ENCODE results near the gene CNTN4.

Gene CNTN4

GRCh38 chr3:2684046-2684445 is 585.4 kb downstream of the CNTN4 start:
- Histone ChIP-seq H3K4me2 (no peak overlapping the region), H3K4me1 (ENCODE audit: low read depth, poor library complexity, severe bottlenecking) (no peaks in the 10 kb centered on the region), H3K36me3 (ENCODE audit: insufficient read depth) (no peaks in the 10 kb centered on the region), H4K20me1 (ENCODE audit: insufficient read depth) (no peaks in the 10 kb centered on the region), H3K4me3 (IDR thresholded peaks at IDR 0.05; ENCODE audit: insufficient read depth, low read depth, low read length) (no peak overlapping the region), H2AFZ (ENCODE audit: low read depth) (no peak overlapping the region), H3K27me3 (ENCODE audit: insufficient read depth, low read depth) (no peaks in the 10 kb centered on the region), H3K27ac (no peak overlapping the region), H3K9ac (no peak overlapping the region), H3K79me2 (ENCODE audit: insufficient read depth, low read depth) (no peaks in the 10 kb centered on the region)
- TF ChIP-seq CTCF (conservative IDR thresholded peaks at IDR 0.05; ENCODE audit: low read depth, low read length): no peak

- H3K4me2 ChIP-seq: no peak overlapping the region
- H3K36me3 ChIP-seq (ENCODE audit: insufficient read depth): no peaks in the 10 kb centered on the region
- H3K79me2 ChIP-seq (ENCODE audit: insufficient read depth, low read depth): no peaks in the 10 kb centered on the region
- no peak for TF ChIP-seq CTCF (conservative IDR thresholded peaks at IDR 0.05; ENCODE audit: low read depth, low read length)
- H4K20me1 ChIP-seq (ENCODE audit: insufficient read depth): no peaks in the 10 kb centered on the region
- H3K27me3 ChIP-seq (ENCODE audit: insufficient read depth, low read depth): no peaks in the 10 kb centered on the region
- no peak overlapping the region for H3K4me3 ChIP-seq (IDR thresholded peaks at IDR 0.05; ENCODE audit: insufficient read depth, low read depth, low read length)
- no peak overlapping the region for H2AFZ ChIP-seq (ENCODE audit: low read depth)
- no peak overlapping the region for H3K9ac ChIP-seq
- H3K27ac ChIP-seq: no peak overlapping the region
- H3K4me1 ChIP-seq (ENCODE audit: low read depth, poor library complexity, severe bottlenecking): no peaks in the 10 kb centered on the region
Observed at GRCh38 chr3:2686816-2687502, 588.3 kb downstream of the CNTN4 start.

GRCh38 chr3:2697589-2697988 is 598.9 kb downstream of the CNTN4 start:
- no peaks in the 10 kb centered on the region for H3K36me3 ChIP-seq (ENCODE audit: insufficient read depth)
- no peak overlapping the region for H3K4me2 ChIP-seq
- no peak overlapping the region for H3K4me3 ChIP-seq (IDR thresholded peaks at IDR 0.05; ENCODE audit: insufficient read depth, low read depth, low read length)
- H2AFZ ChIP-seq (ENCODE audit: low read depth): no peak overlapping the region
- H3K4me1 ChIP-seq (ENCODE audit: low read depth, poor library complexity, severe bottlenecking): no peaks in the 10 kb centered on the region
- no peak for TF ChIP-seq CTCF (conservative IDR thresholded peaks at IDR 0.05; ENCODE audit: low read depth, low read length)
- no peak overlapping the region for H3K27ac ChIP-seq
- no peaks in the 10 kb centered on the region for H4K20me1 ChIP-seq (ENCODE audit: insufficient read depth)
- H3K79me2 ChIP-seq (ENCODE audit: insufficient read depth, low read depth): no peaks in the 10 kb centered on the region
- H3K27me3 ChIP-seq (ENCODE audit: insufficient read depth, low read depth): no peaks in the 10 kb centered on the region
- no peak overlapping the region for H3K9ac ChIP-seq

- H4K20me1 ChIP-seq (ENCODE audit: insufficient read depth): no peaks in the 10 kb centered on the region
- H3K79me2 ChIP-seq (ENCODE audit: insufficient read depth, low read depth): no peaks in the 10 kb centered on the region
- H3K36me3 ChIP-seq (ENCODE audit: insufficient read depth): no peaks in the 10 kb centered on the region
- H3K9ac ChIP-seq: no peak overlapping the region
- no peak overlapping the region for H3K4me3 ChIP-seq (IDR thresholded peaks at IDR 0.05; ENCODE audit: insufficient read depth, low read depth, low read length)
- no peak overlapping the region for H3K4me2 ChIP-seq
- H3K27ac ChIP-seq: no peak overlapping the region
- no peaks in the 10 kb centered on the region for H3K27me3 ChIP-seq (ENCODE audit: insufficient read depth, low read depth)
- H2AFZ ChIP-seq (ENCODE audit: low read depth): no peak overlapping the region
- no peak for TF ChIP-seq CTCF (conservative IDR thresholded peaks at IDR 0.05; ENCODE audit: low read depth, low read length)
- H3K4me1 ChIP-seq (ENCODE audit: low read depth, poor library complexity, severe bottlenecking): no peaks in the 10 kb centered on the region
Observed at GRCh38 chr3:2701471-2701870, 602.8 kb downstream of the CNTN4 start.

All from KMS-11 (cell line).